GM19395 (cell line): ENCODE data around the gene BARX1.
"Not testable (repeated sequence)": the region's sequence is repeated elsewhere in the genome, so short reads cannot be mapped to it uniquely, and the experiment has no call there.

Source experiments
- ATAC-seq: cut with Tn5 transposase; IDR thresholded peaks from one replicate; pipeline ENCODE4 v1.9.1; 2021; ENCODE audit warnings: mild to moderate bottlenecking, moderate library complexity; ENCODE audit not compliant: unreplicated experiment

BARX1 gene

GRCh38 chr9:93967020-93967803 is 12.1 kb upstream of the BARX1 start:
- no peak for ATAC-seq

DNA sequence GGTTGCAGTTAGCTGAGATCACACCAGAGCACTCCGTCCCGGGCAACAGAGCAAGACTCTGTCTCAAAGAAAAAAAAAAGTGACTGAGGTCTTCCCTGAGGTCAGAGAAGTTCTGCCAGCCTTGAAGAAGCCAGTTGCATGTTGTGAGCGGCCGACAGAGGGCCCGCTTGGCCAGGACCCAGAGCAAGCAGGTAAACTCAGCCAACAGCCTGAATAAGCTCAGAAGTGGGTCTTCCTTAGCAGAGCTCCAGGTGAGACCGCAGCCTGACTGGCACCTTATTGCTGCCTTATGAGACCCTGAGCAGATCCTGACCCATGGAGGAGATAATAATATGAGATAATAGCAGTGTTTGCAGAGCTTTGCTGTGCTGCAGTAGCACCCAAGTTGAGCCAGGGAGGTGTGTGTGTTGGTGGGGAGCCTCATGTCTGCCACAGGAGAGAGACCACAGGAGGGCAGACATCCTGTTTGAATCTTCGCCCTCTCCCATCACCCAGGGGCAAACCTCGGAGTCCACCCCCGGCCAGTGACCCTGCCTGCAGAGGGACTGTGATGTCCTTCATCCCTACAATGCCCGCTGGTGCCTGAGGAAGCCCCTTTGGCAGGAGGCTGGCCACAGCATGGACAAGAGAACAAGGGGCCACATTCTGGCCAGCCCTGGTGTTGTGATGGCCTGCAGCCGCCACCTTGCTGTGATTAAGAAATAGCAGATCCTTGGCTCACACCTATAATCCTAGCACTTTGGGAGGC is 10.8 kb upstream of the BARX1 start:
- no peak for ATAC-seq

DNA sequence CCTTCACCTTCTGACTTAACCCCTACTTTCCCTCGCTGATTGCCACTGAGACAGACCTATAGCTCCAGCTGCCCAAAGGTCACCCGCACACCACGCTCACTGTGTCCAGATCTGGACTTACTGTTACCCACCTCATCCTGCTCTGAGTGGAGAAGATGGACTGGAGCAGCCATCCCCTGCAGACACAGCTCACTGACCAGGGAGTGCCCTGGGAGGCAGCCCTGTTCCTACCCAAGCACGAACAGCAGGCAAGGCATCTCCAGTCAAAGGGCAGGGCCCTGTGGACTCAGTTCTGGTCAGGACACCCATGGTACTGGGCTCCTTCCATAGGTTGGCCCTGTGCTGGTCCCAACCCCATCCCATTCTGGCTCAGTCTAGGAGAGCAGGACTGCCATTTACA is 9.5 kb upstream of the BARX1 start:
- no peak for ATAC-seq

DNA sequence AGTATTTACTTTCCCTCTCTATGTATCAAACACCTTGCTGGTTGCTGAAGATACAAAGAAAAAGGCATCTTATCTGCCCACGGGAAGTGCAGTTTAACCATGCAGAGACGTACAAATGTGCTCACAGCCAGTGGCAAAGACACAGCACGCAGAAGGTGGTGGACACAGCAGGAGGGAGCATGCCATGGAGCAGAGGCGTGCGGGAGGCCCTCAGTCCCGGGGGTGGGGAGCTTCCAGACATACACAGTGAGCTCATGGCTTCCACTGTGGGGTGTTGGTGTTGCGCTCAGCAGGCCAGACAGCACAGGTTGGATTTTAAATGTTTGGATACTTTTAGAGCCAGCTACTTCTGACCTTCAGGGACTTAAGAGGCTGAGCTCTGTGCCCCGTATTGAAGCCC is 8.8 kb upstream of the BARX1 start:
- ATAC-seq, result no peak

DNA sequence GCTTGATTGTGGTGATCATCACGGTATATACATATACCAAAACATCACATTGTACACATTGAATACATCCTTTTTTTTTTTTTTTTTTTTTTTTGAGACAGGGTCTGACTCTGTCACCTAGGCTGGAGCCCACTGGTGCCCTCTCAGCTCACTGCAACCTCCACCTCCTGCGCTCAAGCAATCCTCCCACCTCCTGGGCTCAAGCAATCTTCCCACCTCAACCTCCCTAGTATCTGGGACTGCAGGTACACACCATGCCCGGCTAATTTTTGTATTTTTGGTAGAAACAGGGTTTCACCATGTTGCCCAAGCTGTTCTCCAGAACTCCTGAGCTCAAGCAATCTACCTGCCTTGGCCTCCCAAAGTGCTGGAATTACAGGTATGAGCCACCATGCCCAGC is 8.3 kb upstream of the BARX1 start:
- ATAC-seq, result not testable (repeated sequence)

- no peak for ATAC-seq
Measured at GRCh38 chr9:93962561-93963440, 7.6 kb upstream of the BARX1 start.

GRCh38 chr9:93962017-93962416 is 6.9 kb upstream of the BARX1 start:
- no peak for ATAC-seq

- ATAC-seq, result no peak
Measured at GRCh38 chr9:93960971-93961841, 6.1 kb upstream of the BARX1 start.

GRCh38 chr9:93960221-93960970 is 5.2 kb upstream of the BARX1 start:
- ATAC-seq, result no peak

- no peak for ATAC-seq
Measured at GRCh38 chr9:93959739-93960154, 4.6 kb upstream of the BARX1 start.

DNA sequence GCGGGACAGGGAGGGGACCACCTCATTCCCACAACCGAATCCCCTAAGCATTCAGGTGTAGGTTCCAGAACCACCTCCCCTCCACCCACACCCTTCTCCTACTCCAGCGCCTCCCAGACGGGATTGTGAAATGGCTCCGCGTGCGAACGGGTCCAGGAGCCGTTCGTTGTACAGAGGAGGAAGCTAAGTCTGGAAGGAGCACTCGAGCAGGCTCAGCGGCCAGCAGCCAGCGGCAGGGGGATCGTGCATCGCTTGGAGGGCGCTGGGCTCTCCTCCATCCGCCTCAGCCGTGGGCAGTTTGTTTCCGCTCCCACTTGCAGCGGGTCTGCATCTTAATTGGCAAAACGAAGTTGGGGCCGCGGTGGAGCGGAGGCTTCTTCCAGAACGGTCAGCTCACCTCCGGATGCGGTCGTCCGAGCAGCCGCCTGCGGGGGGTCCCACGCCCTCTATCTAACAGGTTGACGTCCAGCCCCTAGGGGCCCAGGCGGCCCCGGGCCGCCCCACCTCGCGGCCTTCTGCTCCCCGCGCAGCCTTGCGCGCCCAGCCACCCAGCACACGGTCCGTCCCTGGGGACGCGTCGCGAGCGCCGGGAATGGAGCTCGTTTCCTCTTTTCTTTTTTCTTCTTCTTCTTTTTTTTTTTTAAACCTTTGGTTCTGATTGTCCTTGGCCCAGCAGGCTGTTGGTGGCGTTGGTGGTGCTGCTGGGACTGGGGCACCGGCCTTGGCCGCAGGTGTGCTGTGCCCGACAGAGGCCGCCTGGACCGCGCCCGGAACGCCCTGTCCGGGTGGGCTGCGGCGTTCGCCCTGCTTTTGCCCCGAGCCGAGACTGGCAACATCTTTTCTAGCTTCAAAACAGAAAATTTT is 3.9 kb upstream of the BARX1 start:
- ATAC-seq, result no peak

DNA sequence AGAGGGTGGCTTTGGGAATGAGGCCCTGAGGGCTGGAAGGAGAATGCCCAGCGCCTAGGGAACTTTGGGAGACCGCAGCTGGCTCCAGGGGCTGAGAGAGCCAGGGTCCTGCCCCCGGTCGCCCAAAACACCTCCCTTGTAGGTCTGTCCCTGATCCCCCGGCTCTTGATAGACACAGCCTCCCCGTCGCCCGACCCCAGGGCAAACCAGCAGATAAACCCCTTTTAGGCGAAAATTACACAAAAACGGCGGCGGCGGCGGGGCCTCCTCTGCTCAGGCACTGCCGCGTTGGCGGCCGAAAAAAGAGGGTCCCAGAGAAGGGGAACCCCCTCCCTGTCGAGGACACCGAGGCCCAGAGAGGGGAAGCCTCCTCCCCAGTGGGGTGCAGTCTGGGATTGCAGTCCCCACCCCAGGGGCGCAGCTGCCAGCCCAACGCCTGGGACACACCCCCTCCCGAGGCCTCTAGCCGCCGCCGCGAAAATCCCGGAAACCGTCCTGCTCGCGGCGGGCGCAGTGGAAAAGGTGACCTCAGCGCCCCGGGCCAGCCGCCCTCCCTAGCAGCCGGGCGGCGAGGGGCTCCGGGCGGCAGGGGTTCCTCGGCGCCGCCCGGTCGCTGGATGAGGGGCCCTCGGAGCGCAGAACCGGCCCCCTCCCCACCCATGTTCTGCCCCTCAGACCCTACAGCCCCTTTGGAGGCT is 3.1 kb upstream of the BARX1 start:
- no peak for ATAC-seq

- no peak for ATAC-seq
Measured at GRCh38 chr9:93955981-93956784, 1.0 kb upstream of the BARX1 start.

DNA sequence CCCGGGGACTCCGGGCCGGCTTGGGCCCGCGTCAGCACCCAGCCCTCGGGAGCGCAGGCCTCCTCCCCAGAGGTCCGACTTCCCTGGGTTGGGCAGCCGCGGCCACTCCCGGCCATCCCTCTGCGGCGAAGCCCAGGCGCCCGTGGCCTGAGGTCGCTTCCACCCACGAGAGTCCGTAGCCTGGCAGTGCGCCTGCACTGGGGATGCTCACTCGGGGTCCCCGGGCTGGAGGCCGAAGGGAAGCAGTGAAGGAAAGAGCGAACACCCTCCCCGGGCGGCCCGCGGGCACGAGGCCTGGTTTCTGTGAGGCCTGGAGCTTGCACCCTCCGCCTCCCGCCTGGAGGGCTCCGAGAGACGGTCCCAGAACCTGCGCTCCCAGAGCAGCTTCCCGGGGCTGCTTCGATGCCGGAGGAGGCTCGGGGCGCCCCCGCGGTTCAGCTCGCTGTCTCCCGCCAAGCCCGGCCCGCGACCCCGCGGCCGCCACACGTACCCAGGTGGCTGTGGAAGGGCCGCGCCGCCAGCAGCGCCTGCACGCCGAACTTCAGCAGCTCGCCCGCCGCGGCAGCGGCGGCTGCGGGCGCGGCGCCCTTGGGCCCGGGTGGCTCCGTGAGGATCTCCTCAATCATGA is 607 bp downstream of the BARX1 start:
- ATAC-seq, result no peak

GRCh38 chr9:93953496-93954433 is 1.4 kb downstream of the BARX1 start:
- no peak for ATAC-seq
